Endometrium (tissue), 2 donors: ENCODE data around the gene BHMT2.

ENCODE experiments used
- FAIRE-seq: peaks from 2 replicates; lab custom pipeline; 2012; peaks lifted over from hg19 to GRCh38; lab: Jason Lieb, UNC
- donor health status: control.
- donor health status: control.

The BHMT2 gene

DNA sequence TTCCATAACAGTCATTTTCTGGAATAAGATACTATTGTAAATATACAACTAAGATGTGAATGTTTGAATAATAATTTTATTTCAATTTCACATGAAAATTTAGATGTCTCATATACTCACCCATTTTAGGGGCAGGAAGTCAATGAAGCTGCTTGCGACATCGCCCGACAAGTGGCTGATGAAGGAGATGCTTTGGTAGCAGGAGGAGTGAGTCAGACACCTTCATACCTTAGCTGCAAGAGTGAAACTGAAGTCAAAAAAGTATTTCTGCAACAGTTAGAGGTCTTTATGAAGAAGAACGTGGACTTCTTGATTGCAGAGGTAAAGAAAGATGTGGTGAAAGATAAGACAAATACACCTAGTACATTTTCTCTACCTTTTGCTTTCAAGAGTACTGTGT is 50.7 kb downstream of the BHMT2 start:
- FAIRE-seq: no peak

DNA sequence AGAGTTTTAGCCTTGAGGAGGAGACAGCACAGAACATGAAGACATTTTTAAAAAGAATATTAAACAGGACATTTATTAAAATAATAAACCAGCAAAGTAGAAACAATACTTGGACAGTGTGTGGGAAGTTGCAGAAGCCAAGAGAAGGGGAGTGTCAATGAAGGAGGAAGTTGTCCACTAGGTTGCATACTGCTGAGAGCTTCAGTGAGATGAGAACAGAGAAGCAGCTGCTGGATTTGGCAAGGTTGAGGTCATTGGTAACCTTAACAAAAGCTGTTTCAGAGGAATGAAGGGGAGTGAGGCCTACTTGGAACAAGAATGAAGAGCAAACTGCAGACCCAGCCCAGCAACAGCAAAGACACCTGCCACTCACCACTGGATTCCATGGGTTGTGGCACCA is 53.4 kb downstream of the BHMT2 start:
- FAIRE-seq: no peak

DNA sequence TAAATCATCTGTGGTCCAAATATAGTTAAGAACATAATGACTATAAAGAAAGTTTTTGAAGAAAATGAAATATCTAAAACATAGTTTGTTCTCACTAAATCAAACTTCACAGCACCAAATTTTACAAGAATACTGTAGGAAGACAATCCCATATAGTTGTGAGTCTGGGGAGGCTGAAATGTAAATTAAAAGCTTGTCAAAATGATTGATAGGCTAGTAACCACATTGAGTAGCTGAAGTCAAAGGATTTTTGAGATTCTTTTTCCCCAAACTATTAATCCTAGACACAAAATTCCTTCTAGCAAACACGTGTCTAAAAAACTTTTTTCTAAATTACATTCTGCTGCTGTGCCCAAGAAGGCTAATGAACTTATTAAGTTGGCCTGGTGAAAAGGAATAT is 55.0 kb downstream of the BHMT2 start:
- FAIRE-seq: no peak

DNA sequence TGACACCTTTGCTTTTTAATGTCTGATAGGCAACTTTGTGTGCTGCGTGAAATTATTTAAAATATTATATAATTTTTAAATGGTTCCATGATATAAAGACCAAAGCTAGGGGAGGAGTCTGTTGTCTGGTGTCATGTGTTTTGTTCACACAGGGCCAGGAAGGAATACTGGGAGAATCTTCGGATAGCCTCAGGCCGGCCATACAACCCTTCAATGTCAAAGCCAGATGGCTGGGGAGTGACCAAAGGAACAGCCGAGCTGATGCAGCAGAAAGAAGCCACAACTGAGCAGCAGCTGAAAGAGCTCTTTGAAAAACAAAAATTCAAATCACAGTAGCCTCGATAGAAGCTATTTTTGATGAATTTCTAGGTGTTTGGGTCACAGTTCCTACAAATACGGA is 61.2 kb downstream of the BHMT2 start:
- no peak for FAIRE-seq

DNA sequence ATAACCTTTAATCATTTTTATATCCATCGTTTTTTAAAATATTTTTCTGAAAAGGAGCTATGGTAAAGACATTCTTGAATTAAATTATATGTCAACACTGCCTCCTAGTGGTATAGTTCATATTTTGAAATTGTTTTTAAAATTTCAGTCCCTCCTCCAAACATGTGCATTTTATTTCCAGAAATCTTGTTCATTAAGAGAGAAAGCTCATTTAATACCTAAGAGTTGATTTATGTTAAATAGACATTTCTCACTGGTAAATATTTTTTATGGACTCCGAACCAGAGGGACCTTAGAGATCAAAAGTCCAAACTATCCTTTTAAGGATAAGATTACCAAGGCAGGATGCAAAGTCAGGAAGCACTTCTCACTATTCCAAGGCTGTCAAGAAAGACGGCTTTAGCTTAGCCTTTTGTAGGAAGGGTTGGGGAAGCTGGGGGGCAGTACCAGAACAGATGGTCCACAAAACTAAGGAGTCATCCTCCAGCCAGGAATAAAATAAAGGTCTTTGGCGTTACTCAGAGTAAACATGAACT is 63.6 kb downstream of the BHMT2 start:
- FAIRE-seq: peak; percentile 98

DNA sequence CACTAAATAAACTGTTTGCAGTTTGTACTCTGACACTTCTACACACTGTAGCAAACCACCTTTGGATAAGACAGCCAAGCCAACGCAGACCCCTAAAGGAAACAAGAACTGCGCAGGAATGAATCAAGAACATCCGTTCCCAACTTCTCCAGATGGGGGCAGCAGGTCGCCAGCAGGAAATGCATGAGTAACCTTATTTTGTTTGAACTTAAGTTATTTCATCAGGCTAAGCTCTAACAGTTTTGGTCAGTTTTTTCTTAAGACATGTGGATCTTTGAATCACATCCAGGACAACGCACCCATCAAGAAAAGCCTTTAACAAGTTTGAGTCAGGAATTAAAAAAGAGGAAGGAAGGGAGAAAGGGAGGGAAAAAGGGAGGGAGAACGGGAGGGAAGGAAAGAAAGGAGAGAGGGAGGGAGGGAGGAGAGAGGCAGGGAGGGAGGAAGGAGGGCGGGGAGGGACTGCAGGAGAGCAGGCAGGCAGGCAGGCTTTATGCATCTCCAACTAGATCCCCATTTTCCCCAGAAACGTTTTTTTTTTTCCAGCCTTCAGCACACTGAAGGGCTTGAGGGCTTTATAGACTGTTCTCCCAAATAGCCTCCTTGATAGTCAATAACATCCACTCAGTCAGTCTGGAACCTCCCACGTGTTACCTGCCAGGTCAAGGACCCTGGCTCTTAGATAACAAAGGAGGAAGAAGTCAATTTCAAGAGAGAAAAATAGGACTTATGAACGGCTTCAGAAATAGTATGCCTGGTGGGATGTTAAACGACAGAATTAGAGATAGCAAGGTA is 64.3 kb downstream of the BHMT2 start:
- FAIRE-seq: peak; percentile 91

DNA sequence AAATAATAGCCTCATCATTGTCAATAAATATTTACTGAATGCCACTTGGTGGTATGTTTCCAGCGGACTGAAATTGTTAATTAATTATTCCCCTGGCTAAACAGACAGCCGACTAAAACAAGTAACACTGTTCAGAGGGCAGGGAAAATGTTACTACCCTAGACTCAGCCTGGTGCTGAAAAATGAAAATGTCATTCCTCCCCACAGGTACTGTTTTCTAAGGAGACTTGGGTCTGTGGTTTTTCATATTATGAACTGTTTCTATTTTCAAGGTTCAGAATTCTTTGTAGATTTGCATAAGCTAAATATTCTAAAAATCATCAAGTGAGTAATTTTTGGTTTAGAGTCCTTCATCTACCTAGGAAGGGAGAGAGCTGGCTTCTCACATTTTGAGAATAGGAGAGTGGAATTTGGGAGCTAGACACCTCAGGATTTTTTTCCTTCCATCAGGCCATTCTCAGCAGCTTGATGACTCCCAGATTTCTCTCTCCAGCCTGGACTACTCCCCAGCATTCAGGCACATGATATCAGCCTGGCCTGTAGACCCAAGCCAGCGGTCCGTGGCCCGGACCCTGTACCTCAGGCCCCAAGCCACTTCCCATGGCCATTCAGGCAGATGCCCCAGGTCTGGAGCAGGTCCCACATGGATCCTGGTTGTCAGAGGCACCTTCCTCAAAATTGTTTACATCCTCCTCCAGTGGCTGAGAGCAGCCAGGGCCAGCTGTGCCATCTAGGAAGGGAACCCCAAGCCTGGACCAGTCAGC is 66.4 kb downstream of the BHMT2 start:
- no peak for FAIRE-seq

DNA sequence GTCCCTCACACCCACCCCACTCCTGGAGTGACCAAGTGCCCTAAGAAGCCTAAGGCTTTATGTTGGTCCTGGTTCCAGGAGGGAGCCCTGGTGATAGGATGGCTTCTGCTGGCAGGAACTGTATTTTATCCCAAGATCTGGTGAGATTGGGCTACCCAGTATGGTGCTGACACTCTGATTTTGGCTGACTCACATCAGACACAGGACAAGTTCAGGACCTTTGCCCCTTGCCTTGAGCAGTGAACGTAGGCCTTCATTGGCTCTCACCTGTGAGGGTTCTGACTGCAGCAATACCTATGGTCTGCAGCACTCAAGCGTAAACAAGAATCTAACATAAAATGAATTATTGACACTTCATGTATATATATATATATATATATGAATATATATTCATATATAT is 67.1 kb downstream of the BHMT2 start:
- no peak for FAIRE-seq
